Measurements from ENCODE around the gene OR10G7. TPM values are rescaled to one million over a fixed set of nuclear protein-coding genes. Genes with fewer than 3 reads are reported as not detected.

The OR10G7 gene
- total and polyA plus RNA-seq, 2 donors (not counting 3 experiments of a cell fraction or from before 2014, with no cell fraction given): not detected

GRCh38 chr11:124043420-124043819 is 2.3 kb upstream of the OR10G7 start:
- no peak for FAIRE-seq
- H3K4me1 ChIP-seq (ENCODE audit: control insufficient read depth, extremely low read depth, insufficient read depth, low read length): no peaks in the 10 kb centered on the region
- H3K9ac ChIP-seq (replicated peaks; ENCODE audit: extremely low read depth, insufficient read depth, low read length): no peak overlapping the region
- no peaks in the 10 kb centered on the region for H4K20me1 ChIP-seq (replicated peaks; ENCODE audit: control insufficient read depth, extremely low read depth, insufficient read depth, low read length)
- H3K36me3 ChIP-seq (ENCODE audit: control insufficient read depth in 2 of 2, extremely low read depth in 1 of 2, insufficient read depth in 2 of 2, low read length in 2 of 2): no peaks in the 10 kb centered on the region
- dilution Hi-C loops (cut with MboI; ENCODE audit: extremely low pct_ligation_motif_present, low sequenced_read_pairs) (no loop called here), intact Hi-C loops (cut with micrococcal nuclease) (no loop called here)
- no peak for DNase-seq (ENCODE audit: low read depth, low spot score)
- H3K27me3 ChIP-seq (ENCODE audit: control insufficient read depth in 2 of 2, insufficient read depth in 2 of 2, low read length in 2 of 2): no peaks in the 10 kb centered on the region
- H3K4me3 ChIP-seq (replicated peaks in 1 of 3; ENCODE audit: insufficient read depth in 1 of 3, low read depth in 1 of 3, low read length in 3 of 3): no peak overlapping the region
- H3K27ac ChIP-seq (ENCODE audit: insufficient read depth, low read depth, low read length): no peak overlapping the region
- ChIA-PET POLR2A (no interaction called here), CTCF (interaction anchor here (1.3 kb wide), 1 partner anchor 26 kb away, joined by 3 read pairs; no protein-coding TSS in a partner anchor)
- H3K79me2 ChIP-seq (ENCODE audit: control insufficient read depth, insufficient read depth, low read length): no peaks in the 10 kb centered on the region
- H3K4me2 ChIP-seq (ENCODE audit: insufficient read depth, low read length): no peak overlapping the region
- H2AFZ ChIP-seq (ENCODE audit: low read depth, low read length): no peak overlapping the region
- BruUV-seq (replicated peaks): no TSS peak
- TF ChIP-seq POLR2A (IDR thresholded peaks at IDR 0.05; ENCODE audit: low read depth, low read length) (no peak), MYC (IDR thresholded peaks at IDR 0.05; ENCODE audit: low read depth, low read length) (no peak), MAX (IDR thresholded peaks at IDR 0.05; ENCODE audit: insufficient read depth, insufficient read length) (no peak), POLR2AphosphoS5 (IDR thresholded peaks at IDR 0.05; ENCODE audit: insufficient read depth, low read depth, low read length) (no peak), FOS (IDR thresholded peaks at IDR 0.05; ENCODE audit: borderline replicate concordance, insufficient read depth, low read length) (no peak), GATA2 (IDR thresholded peaks at IDR 0.05; ENCODE audit: insufficient read depth, insufficient read length, low read depth, low read length) (no peak), JUN (IDR thresholded peaks at IDR 0.05; ENCODE audit: borderline replicate concordance, insufficient read depth, insufficient read length, low read depth) (no peak), CTCF (IDR thresholded peaks at IDR 0.05; ENCODE audit: extremely low read depth in 1 of 2, insufficient read depth in 1 of 2, low read depth in 1 of 2, low read length in 2 of 2) (no peak), EZH2 (IDR thresholded peaks at IDR 0.05; ENCODE audit: borderline replicate concordance, low read depth, low read length, severe bottlenecking) (no peak)
- H3K9me3 ChIP-seq (replicated peaks; ENCODE audit: control insufficient read depth, insufficient read depth, low read length): no peaks in the 10 kb centered on the region
- no peaks in the 10 kb centered on the region for H3K9me1 ChIP-seq (replicated peaks; ENCODE audit: control insufficient read depth, extremely low read depth, insufficient read depth, low read length)

All from endothelial cell of umbilical vein (primary cell).